GM12865 (cell line): ENCODE data around the gene ACOX2.

Experiments
- DNase-seq: peaks from one replicate; pipeline ENCODE4 v3.0.0; 2010; ENCODE audit warnings: low read depth
- H3K4me3 ChIP-seq: 2 replicates; pipeline ENCODE4 v1.5.1; 2011; ENCODE audit warnings: mild to moderate bottlenecking, low read depth, low read length, control low read depth
- TF ChIP-seq, protein P1 (sequence below): IDR thresholded peaks from 2 replicates; pipeline ENCODE4 v1.5.1; 2011; ENCODE audit warnings: low read length, control low read depth, low read depth, inconsistent platforms; ENCODE audit not compliant: insufficient read depth; ENCODE audit errors: missing control alignments

The ACOX2 gene

DNA sequence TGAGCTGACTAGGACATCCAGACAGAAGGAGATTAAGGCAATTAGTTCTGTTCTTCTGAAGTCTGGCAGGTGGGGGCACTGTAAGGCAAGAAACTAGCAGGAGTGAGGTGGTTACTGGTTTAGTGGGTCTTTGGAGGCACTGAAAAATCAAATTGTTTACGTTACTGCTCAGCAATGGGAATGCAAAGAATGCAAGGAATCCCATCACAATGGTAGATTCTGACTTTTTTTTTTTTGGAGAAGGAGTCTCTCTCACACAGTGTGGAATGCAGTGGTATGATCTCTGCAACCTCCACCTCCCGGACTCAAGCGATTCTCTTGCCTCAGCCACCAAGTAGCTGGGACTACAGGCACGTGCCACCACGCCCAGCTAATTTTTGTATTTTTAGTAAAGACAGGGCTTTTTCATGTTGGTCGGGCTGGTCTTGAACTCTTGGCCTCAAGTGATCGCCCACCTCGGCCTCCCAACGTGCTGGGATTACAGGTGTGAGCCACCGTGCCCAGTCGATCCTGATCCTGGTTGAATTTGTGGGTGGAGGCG lies 23.9 kb upstream of the ACOX2 start:
- no peak for DNase-seq
- TF ChIP-seq, protein P1, sequence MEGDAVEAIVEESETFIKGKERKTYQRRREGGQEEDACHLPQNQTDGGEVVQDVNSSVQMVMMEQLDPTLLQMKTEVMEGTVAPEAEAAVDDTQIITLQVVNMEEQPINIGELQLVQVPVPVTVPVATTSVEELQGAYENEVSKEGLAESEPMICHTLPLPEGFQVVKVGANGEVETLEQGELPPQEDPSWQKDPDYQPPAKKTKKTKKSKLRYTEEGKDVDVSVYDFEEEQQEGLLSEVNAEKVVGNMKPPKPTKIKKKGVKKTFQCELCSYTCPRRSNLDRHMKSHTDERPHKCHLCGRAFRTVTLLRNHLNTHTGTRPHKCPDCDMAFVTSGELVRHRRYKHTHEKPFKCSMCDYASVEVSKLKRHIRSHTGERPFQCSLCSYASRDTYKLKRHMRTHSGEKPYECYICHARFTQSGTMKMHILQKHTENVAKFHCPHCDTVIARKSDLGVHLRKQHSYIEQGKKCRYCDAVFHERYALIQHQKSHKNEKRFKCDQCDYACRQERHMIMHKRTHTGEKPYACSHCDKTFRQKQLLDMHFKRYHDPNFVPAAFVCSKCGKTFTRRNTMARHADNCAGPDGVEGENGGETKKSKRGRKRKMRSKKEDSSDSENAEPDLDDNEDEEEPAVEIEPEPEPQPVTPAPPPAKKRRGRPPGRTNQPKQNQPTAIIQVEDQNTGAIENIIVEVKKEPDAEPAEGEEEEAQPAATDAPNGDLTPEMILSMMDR, result no peak
- no peak overlapping the region for H3K4me3 ChIP-seq

DNA sequence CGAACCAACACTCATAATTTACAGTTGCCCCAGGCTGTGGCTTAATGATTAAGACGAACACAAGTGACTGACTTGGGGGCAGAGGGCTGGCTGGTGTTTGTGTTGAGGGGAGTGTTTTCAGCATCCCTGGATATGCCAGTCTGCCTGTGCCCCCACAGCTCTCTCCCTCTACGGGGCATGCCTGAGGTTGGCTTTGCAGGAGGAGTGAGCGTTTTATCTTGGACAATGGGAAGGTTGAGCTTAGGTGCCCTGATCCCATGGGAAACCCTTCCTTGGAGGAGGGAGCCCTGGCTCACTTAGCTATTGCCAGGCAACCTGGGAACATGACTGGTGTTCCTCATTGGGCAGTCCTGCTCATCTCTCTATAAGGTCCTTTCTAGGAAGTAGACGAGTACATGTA lies 22.6 kb upstream of the ACOX2 start:
- TF ChIP-seq, protein P1, result no peak
- DNase-seq, result no peak
- no peak overlapping the region for H3K4me3 ChIP-seq

DNA sequence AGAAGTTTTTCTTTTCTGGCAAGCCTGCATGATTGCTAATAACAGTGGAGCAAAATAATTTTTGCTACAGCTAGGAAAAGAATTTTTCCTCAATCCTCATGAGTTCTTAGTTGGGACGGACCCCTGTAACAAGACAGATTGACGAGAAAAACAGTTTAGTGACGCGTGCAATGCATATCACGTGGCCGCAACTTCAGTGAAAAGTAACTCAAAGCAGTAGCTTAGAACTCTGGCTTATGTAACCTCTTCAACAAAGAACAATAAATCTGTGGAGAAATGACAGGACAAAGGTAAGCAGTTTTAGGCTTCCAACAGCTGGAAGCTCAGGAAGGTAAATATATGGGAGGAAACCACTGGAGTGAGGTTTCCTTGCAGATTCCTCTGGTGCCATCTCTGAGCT lies 20.5 kb upstream of the ACOX2 start:
- H3K4me3 ChIP-seq, result no peak overlapping the region
- no peak for DNase-seq
- TF ChIP-seq, protein P1, result no peak

DNA sequence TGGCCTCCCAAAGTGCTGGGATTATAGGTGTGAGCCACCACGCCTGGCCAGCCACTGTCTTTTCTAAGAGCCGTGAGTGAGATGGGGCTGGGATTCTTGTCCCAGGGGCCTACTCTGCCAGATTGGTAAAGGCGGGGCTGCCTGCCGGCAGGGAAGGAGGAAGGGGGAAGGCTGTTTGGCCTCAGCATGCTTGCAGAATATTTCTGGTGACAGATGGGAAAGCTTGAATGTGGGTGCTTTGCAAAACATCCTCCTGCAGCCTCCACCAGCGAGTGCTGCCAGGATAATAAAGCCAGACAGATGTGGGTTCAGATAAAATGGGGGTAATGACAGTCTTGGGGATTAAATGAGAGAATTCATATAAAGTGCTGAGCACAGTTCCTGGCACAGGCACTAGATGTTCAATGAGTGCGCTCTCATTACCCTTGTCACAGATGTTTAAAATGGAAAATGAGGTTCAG lies 19.8 kb upstream of the ACOX2 start:
- no peak for DNase-seq
- H3K4me3 ChIP-seq, result no peak overlapping the region
- TF ChIP-seq, protein P1, result no peak

DNA sequence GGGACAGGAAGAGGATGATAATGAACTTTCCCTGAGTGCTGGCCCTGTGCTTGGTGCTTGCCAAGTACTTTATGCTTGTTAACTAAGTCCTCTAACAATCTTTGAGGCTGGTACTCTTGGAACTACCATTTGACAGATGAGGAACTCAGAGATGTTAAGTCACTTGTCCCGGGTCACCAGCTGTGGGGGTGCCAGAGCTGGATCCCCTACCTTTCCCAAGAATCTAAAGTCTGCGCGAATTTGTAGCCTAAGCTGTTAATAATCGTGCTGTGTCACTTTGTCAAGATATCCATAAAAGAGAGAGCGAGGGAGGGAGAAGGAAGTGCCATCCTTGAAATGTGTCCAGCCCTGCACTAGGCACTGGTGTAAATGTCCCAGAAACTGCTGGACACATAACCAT lies 19.0 kb upstream of the ACOX2 start:
- H3K4me3 ChIP-seq, result no peak overlapping the region
- TF ChIP-seq, protein P1, result no peak
- no peak for DNase-seq

DNA sequence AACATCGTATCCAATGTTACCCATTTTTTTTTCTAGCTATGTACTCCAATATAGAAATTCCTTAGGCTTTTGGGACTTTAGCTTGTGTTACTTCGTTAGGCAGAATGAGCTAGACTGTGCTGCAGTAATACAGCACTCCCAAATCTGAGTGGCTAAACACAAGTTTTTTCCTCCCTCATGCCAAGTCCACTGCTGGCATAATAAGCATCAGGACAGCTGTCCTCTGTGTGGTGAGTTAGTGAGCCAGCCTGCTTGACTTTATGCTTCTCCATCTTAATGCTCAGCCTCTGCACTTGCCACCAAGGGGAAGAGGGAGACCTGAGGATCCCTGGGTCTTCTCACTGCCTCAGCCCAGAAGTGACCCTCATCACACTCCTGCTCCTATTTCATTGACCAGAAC lies 18.2 kb upstream of the ACOX2 start:
- TF ChIP-seq, protein P1, result no peak
- H3K4me3 ChIP-seq, result no peak overlapping the region
- no peak for DNase-seq

DNA sequence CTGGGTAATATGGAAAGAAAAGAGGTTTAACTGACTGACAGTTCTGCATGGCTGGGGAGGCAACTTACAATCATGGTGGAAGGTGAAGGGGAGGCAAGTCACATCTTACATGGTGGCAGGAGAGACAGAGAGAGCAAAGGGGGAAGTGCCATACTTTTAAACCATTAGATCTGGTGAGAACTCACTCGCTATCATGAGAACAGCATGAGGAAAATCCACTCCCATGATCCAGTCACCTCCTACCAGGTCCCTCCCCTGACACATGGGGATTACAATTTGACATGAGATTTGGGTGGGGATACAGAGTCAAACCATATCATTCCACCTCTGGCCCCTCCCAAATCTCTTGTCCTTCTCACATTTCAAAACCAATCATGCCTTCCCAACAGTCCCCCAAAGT lies 16.0 kb upstream of the ACOX2 start:
- H3K4me3 ChIP-seq, result no peak overlapping the region
- TF ChIP-seq, protein P1, result no peak
- no peak for DNase-seq
